GM21515 (cell line): ENCODE results near the gene KDM2B.
"Not testable (repeated sequence)": the region's sequence is repeated elsewhere in the genome, so short reads cannot be mapped to it uniquely, and the experiment has no call there.

Experiments used
- ATAC-seq: cut with Tn5 transposase; IDR thresholded peaks from one replicate; pipeline ENCODE4 v1.9.1; 2021; ENCODE audit not compliant: unreplicated experiment

KDM2B gene

DNA sequence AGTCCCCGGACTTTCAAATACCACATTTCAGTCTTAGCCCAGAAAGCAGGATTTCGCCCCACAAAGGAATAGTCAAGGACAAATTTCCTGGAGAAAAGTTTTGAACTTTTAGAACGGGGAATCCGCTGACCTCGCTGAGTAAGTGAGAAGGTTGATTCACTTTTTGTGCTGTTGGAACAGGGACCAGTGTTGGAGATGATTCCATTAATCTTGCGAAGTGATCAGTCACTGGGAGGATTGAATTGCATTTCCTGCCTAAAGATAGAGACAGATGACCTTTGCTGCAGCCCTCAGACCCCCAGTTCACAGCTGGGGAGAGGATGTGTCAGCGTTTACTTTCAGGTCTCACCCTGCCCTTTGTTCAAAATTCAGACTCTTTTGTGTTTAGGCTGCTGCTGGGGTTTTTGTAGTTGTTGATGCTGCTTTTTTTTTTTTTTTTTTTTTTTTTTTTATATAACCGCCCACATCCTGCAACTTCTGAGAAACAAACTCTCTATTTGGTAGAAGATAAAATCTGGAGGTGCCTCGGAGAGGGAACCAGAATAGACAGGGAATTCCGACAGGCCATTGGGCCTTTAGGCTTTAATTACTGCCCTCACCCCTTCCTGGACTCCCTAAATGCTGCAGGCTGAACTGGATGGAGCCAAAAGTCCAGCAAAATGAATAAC is 9.8 kb upstream of the KDM2B start:
- no peak for ATAC-seq

- ATAC-seq: not testable (repeated sequence)
These were observed 4.1 kb upstream of the KDM2B start for GRCh38 chr12:121584885-121585284.

DNA sequence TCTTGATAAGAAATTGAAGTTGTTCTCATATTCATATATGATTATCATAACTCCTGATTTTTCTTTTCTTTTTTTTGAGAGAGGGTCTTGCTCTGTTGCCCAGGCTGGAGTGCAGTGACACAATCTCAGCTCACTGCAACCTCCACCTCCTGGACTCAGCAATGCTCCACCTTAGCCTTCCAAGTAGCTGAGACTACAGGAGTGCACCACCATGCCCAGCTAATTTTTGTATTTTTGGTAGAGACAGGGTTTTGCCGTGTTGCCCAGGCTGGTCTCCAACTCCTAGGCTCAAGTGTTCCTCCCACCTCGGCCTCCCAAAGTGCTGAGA is 2.5 kb upstream of the KDM2B start:
- not testable (repeated sequence) for ATAC-seq

- no peak for ATAC-seq
These were observed 1.9 kb upstream of the KDM2B start for GRCh38 chr12:121582583-121583333.

DNA sequence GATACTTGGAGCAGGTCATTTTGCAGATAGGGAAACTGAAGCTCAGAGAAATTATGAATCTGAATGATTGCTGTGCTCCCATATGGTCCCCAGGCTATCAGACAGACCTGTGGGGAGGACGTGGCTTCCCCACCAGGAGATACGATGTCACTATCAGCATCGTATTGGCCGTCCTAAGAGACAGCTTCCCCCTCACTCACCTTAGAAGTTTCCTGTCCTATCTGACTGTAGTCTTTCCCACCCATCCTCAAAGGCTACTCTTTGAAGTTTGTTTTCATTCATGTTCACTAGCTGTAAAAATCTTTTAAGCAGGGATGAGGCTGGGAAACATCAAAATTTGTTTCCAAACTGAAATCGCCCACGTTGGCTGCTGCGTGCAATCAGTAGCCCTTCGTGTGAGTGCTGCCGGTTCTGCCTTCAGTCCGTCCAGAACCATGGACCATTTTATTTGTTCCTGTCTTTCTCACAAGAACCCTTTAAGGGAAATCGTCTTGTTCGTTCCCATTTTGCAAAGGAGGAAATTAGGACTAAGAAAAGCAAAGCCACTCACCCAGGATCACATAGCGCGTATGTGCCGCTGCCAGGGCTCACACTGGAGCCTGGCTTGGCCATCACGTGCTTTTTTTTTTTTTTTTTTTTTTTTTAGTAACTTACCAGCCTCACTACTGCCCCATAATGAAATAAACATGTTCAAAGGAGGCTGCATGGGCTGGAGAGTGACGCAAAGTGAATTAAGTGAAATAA is 1.0 kb upstream of the KDM2B start:
- no peak for ATAC-seq

- ATAC-seq: no peak
These were observed 598 bp downstream of the KDM2B start for GRCh38 chr12:121579981-121580868.

- ATAC-seq: no peak
These were observed 1.5 kb downstream of the KDM2B start for GRCh38 chr12:121579190-121579791.

- no peak for ATAC-seq
These were observed 2.3 kb downstream of the KDM2B start for GRCh38 chr12:121578230-121579189.

DNA sequence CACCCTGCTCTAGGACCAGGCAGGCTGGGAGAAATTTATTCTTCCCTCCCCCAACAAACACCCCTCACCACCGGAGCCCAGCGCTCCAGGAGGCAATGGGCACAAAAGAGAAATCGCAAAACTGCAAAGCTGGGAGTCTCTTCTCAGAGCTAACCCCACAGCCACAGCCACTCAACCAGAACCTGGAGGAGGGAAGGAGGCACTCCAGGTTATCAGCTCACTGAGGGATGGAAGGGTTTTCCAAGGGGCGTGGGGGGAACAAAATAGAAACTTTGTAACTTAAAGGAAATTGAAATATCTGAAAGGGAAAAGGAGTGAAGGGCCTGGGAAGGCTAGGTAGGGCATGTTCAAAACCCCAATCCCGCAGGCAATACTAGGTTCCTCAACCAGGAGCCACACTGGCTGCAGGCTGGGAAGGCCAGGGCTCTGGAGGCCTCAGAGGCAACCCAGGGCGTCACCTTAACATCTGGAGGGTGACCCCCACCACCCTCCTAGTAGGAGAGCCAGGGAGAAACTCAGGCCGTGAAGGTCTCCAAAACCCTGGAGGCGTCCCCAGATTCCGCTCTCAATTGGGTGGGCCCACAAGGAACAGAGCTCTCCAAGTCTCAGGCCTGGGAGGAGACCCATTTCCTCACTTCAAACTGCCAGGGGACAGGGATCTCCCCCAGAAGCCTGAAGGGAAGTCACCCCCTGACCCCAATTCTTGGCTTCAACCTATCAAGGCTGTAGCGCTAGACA is 3.2 kb downstream of the KDM2B start:
- ATAC-seq: no peak

GRCh38 chr12:121576851-121577391 is 3.9 kb downstream of the KDM2B start:
- ATAC-seq: no peak

GRCh38 chr12:121575952-121576625 is 4.7 kb downstream of the KDM2B start:
- no peak for ATAC-seq

- ATAC-seq: no peak
These were observed 5.8 kb downstream of the KDM2B start for GRCh38 chr12:121575051-121575450.

DNA sequence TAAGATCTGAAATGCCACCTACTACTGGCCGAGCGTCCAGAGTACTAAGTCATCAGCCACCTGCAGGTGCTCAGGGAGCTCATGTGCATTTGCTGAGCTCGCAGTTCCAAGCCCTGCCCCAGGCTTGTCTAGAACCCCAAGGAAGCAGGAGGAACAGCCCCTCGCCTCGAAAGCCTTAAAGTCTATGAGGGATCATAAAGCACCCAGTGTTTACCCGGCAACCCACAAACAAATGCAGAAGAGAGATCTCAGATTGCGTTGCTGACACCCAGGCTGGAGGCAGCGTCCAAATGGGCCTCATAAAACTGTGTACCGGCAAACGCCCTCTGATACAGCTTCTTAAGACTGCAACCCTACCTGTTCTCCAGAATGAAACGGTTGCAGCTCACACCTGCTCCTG is 6.8 kb downstream of the KDM2B start:
- no peak for ATAC-seq

DNA sequence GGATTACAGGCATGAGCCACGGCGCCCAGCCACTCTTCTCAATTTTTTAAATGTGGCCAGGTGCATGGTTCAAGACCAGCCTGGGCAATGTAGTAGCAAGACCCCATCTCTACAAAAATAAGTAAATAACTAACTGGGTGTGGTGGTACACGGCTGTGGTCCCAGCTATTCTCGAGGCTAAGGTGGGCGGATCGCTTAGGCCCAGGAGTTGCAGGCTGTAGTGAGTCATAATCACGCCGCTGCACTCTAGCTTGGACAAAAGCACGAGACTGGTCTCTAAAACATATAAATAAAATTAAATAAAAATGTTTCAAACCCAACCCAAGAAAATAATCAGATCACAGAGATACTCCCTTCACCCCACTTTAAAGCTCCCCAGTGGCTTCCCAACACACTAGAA is 8.9 kb downstream of the KDM2B start:
- ATAC-seq: no peak

GRCh38 chr12:121570467-121571283 is 10.1 kb downstream of the KDM2B start:
- no peak for ATAC-seq

DNA sequence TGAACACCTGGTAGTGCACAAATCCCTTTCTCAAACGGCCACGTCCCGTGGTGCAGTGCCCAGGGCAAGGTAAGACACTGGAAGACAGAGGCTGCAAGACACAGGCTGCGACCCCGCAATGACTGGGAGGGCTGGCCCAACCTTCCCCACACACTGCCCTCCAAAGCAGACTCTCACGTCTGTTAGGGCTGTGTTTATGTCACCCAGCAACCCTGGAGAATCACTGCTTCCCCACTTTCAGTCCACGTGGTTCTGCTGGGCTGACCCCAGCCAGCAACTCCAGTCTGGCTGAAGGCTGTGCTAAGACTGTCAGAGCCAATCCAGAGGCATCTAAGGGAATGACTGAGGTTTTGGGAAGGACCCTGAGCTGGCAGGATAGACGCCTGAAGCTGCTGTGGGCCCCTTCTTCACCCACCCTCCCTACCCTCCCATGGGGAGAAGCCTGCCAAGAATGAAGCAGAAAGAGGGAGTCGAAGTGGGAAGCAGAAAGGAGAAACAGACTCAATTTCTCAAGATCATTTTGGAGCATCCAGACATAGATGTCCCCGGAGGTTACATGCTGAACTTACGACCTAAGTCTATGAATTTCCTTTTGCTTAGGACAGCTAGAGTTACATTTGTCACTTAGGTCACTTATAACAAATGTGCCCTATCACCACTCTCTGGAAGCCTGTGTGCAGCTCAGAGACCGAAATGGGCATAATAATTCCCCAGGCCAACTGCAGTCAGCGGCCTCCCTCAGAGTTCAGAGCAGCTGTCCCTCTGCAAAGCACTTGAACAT is 11.7 kb downstream of the KDM2B start:
- no peak for ATAC-seq
